ENCODE measurements around the gene GSS.

- TF ChIP-seq CTCF (IDR thresholded peaks at IDR 0.05) (no peak), POLR2A (IDR thresholded peaks at IDR 0.05) (no peak)
Measured at GRCh38 chr20:35000922-35001595, 45.5 kb upstream of the GSS start.
